AG10803 (cell line): Measurements from ENCODE around the gene CSH1.
"Not testable (repeated sequence)": the region's sequence is repeated elsewhere in the genome, so short reads cannot be mapped to it uniquely, and the experiment has no call there.

Source experiments
- DNase-seq: peaks from one replicate; pipeline ENCODE4 v3.0.0; 2010; ENCODE audit warnings: low read depth
- H3K4me3 ChIP-seq: 2 replicates; pipeline ENCODE4 v1.5.1; 2011; ENCODE audit warnings: mild to moderate bottlenecking, low read length, control low read depth
- TF ChIP-seq, protein P1 (sequence below): conservative IDR thresholded peaks from 2 replicates; pipeline ENCODE4 v1.5.1; 2011; ENCODE audit warnings: mild to moderate bottlenecking, low read length, control low read depth, inconsistent platforms

CSH1 gene

DNA sequence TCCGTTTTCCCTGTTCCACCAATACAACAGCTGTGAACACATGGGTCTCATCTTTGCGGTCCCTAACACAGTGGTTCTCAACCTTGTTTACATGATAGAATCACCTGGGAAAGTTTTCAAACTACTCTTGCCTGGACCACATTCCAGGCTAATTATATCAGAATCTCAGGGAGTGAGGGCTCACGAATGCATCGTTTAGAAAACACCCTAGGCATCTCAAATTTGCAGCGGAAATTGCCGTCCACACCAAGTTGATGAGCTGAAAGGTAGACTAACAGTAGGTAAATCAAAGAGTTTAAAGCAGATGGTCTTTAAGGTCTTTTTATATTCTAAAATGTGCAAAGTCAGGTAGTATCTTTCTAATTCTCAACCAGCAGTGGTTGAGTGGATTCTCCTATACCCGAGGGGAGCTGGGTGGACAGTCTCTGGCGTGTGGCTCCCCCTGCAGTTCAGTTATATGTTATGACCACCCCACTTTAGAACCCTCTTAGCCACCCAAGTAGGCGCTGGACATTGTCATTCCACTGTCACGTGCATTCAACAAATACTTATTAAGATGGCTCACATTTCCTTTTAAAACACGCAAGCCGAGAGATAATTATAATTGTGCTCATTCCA lies 10.9 kb upstream of the CSH1 start:
- DNase-seq = peak; percentile 20
- not testable (repeated sequence) for H3K4me3 ChIP-seq
- TF ChIP-seq, protein P1, sequence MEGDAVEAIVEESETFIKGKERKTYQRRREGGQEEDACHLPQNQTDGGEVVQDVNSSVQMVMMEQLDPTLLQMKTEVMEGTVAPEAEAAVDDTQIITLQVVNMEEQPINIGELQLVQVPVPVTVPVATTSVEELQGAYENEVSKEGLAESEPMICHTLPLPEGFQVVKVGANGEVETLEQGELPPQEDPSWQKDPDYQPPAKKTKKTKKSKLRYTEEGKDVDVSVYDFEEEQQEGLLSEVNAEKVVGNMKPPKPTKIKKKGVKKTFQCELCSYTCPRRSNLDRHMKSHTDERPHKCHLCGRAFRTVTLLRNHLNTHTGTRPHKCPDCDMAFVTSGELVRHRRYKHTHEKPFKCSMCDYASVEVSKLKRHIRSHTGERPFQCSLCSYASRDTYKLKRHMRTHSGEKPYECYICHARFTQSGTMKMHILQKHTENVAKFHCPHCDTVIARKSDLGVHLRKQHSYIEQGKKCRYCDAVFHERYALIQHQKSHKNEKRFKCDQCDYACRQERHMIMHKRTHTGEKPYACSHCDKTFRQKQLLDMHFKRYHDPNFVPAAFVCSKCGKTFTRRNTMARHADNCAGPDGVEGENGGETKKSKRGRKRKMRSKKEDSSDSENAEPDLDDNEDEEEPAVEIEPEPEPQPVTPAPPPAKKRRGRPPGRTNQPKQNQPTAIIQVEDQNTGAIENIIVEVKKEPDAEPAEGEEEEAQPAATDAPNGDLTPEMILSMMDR = peak; percentile 32

DNA sequence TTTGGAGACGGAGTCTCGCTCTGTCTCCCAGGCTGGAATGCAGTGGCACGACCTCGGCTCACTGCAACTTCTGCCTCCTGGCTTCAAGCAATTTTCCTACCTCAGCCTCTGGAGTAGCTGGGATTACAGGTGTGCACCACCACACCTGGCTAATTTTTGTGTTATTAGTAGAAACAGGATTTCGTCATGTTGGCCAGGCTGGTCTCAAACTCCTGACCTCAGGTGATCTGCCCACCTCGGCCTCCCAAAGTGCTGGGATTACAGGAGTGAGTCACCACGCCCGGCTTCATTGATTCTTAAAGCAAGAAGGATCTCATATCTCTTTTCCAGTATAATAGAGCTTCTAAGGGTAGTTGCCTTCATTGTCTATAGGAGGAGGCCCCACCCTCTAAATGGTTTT lies 8.4 kb upstream of the CSH1 start:
- not testable (repeated sequence) for H3K4me3 ChIP-seq, DNase-seq

DNA sequence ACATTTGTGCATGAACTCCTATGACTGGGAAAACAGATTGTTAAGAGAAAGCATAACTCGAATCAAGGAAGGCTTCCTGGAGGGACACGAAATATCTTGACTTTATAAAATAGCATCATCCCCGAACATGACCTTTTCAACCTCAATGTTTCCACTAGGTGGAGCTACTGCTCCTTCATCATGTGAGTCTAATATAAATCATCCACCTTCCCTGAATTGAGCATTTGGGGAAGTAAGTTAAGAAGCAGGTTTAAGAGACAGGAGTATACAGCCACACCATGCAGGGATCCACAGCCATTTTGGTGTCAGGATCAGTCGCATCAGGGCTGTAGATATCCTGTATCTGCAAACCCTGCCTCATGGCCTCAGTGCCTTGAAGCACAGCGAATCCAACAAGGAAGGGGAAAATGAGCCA lies 7.4 kb upstream of the CSH1 start:
- TF ChIP-seq, protein P1 = peak; percentile 23
- not testable (repeated sequence) for H3K4me3 ChIP-seq, DNase-seq

DNA sequence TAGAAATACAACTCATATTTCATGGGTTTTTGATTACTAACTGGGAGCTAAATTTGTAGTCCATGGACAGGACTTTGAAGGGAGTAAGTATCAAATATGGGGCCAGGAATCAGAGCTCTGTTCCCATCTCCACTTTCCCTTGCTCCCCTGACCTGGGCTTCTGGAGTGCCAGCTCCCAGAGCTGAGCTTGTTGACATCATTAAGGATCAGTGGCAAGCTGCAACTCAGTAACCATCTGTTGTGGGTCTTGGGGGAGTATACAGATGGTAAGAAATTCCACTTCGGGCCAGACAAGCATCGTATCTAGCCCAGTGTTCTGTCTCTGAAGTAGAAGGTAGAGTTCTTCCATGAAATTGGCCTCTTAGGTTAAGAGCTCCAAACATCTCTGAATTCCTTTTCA lies 5.6 kb upstream of the CSH1 start:
- H3K4me3 ChIP-seq, DNase-seq: not testable (repeated sequence)

DNA sequence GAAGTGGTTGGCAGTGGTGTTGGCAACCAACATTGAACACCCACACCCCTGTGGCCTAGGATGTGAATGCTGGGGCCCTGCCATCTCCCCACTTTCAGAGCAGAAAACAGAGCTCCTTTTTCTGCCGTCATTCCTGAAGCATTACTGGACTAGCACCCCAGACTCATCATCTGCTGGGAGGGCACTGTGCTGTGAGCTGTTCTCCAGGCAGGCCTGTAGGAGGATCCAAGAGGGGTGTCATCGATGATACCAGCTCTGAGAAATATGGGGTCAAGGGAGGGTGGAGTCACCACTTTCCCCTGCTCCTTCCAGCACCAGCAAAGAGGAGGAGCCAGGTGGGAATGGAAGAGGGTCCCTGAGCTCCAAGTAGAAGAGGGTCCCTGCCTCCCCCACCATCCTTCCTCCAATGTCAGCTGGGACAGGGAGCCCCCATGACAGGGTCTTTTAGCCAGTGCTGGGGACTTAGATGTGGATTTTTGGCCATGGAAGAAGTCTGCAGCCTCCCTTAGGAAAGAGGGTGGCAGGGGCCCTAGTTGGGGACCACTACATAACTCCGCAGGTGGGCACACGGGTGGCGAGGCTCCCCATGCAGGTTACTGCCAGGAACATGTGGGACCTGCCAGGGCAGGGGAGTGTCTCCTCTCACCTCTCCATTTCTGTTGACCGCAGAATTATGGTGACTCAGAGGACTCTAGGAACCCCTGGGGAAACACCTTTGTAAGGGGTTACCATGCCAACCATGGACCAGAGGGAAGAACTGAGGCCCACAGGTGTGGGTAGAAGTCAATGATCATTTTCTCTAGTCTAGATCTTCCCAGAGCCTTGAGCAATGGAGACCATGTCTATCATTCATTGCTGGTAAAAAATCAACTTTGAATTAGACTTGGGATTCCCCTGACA lies 2.8 kb upstream of the CSH1 start:
- H3K4me3 ChIP-seq, DNase-seq: not testable (repeated sequence)

DNA sequence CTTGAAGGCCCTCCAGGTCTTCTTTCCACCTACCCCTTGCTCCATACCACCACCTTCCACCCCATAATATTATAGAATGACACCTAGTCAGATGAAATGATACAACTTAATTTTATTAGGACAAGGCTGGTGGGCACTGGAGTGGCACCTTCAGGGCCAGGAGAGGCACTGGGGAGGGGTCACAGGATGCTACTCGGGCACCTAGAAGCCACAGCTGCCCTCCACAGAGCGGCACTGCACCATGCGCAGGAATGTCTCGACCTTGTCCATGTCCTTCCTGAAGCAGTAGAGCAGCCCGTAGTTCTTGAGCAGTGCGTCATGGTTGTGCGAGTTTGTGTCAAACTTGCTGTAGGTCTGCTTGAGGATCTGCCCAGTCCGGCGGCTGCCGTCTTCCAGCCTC lies 1.6 kb downstream of the CSH1 start:
- not testable (repeated sequence) for DNase-seq, H3K4me3 ChIP-seq

DNA sequence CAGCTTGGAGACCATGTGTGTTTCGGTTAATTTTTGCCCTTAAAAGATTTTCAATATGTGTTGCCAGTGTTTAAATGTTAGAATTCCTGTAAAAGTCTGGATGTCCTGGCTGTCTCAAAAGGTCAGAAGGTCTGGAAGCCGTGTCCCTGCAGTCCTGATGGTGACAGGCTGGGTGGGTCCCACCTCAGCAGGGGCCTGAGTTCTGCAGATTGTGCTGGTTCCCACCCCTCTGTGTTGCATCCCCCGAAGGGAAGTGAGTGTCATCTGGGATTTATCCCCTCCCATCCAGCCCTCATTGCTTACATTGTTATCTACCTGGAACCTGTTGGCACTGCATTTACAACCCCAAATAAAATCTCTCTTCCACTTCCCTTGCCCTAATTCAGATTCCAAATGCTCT lies 2.4 kb downstream of the CSH1 start:
- not testable (repeated sequence) for H3K4me3 ChIP-seq, DNase-seq

DNA sequence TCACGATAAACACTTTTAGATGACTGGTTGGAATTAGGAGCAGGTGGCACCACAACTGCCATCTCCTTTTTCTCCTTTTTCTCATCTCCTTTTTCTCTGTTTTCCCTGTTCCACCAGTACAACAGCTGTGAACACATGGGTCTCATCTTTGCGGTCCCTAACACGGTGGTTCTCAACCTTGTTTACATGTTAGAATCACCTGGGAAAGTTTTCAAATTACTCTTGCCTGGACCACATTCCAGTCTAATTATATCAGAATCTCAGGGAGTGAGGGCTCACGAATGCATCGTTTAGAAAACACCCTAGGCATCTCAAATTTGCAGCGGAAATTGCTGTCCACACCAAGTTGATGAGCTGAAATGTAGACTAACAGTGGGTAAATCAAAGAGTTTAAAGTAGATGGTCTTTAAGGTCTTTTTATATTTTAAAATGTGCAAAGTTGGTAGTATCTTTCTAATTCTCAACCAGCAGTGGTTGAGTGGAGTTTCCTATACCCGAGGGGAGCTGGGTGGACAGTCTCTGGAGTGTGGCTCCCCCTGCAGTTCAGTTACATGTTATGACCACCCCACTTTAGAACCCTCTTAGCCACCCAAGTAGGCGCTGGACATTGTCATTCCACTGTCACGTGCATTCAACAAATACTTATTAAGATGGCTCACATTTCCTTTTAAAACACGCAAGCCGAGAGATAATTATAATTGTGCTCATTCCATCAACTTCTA lies 3.9 kb downstream of the CSH1 start:
- TF ChIP-seq, protein P1 = peak; percentile 22
- not testable (repeated sequence) for DNase-seq, H3K4me3 ChIP-seq

DNA sequence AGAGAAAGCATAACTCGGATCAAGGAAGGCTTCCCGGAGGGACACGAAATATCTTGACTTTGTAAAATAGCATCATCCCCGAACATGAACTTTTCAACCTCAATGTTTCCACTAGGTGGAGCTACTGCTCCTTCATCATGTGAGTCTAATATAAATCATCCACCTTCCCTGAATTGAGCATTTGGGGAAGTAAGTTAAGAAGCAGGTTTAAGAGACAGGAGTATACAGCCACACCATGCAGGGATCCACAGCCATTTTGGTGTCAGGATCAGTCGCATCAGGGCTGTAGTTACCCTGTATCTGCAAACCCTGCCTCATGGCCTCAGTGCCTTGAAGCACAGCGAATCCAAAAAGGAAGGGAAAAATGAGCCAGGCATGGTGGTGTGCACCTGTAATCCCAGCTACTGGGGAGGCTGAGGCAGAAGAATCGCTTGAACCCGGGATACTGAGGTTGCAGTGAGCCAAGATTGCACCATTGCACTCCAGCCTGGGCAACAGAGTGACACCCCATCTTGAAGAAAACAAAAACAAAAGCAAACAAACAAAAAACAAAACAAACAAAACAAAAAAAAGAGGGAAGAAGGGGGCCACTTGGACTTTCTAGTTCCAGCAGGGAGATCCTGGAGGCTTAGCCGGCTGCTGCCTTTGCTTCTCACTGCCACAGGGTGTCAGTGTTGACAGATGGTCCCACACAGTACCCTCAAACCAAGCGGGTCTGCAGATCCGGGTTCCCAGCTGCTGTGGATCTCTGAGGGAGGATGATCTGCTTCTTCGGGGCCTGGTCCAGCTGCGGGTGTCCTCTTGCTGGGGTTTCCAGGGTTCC lies 7.1 kb downstream of the CSH1 start:
- H3K4me3 ChIP-seq = not testable (repeated sequence)
- DNase-seq = peak; percentile 43
- TF ChIP-seq, protein P1 = peak; percentile 57

DNA sequence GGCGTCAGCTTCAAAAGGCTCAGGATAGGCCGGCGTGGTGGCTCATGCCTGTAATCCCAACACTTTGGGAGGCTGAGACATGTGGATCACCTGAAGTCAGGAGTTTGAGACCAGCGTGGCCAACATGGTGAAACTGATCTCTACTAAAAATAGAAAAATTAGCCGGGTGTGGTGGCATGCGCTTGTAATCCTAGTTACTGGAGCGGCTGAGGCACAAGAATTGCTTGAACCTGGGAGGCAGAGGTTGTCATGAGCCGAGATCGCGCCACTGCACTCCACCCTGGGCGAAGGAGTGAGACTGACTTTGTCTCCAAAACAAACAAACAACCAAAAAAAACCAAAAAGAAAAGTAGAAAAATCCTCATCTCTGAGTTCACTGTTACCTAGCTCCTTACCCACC lies 11.3 kb downstream of the CSH1 start:
- not testable (repeated sequence) for DNase-seq

DNA sequence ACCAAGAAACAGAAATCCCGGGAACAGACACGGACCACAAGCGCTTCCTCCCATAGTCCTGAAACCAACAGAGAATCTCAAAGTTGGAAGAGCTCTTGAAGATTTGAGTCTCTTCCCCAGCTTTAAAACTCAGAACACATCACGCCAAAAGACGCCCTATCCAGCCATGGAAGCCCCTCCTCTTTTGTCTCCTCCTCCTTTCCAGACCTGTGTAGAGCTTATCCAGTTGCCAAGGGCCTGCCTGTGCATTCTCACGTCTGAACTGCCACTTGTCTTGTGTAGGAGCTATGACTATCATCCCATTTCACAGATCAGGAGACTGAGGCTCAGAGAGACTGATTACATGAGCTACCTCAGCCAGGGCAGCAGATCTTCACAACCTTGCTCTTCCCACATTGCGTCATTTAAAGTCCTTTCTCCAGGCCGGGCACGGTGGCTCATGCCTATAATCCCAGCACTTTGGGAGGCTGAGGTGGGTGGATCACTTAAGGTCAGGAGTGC lies 13.7 kb downstream of the CSH1 start:
- not testable (repeated sequence) for H3K4me3 ChIP-seq, DNase-seq

More for the DNA sequence above, 11.3 kb downstream of the CSH1 start:
- not testable (repeated sequence) for H3K4me3 ChIP-seq
